H1 (cell line): ENCODE measurements around the gene NDUFB10. TPM values are rescaled to one million over a fixed set of nuclear protein-coding genes. Genes with fewer than 3 reads are reported as not detected.

Experiments
- ATF2 ChIP-seq: IDR thresholded peaks from 2 replicates; pipeline ENCODE4 v1.6.1; 2012; ENCODE audit warnings: low read length, inconsistent platforms
- BACH1 ChIP-seq: IDR thresholded peaks from 2 replicates; pipeline ENCODE4 v1.6.1; 2012; ENCODE audit warnings: low read length, improper control_type of control experiment
- CREB1 ChIP-seq: IDR thresholded peaks from 2 replicates; pipeline ENCODE4 v1.6.1; 2012; ENCODE audit warnings: inconsistent platforms
- HDAC6 ChIP-seq: IDR thresholded peaks from one replicate; pipeline ENCODE4 v1.7.1; 2012; ENCODE audit warnings: low read depth, mild to moderate bottlenecking, inconsistent platforms, low read length, moderate library complexity
- NANOG ChIP-seq: IDR thresholded peaks from 2 replicates; pipeline ENCODE4 v1.6.1; 2011; ENCODE audit warnings: low read length, low read depth, mild to moderate bottlenecking, inconsistent platforms; ENCODE audit not compliant: insufficient read depth, poor library complexity, severe bottlenecking
- RBBP5 ChIP-seq: IDR thresholded peaks from 2 replicates; pipeline ENCODE4 v1.7.1; 2012; ENCODE audit warnings: low read depth, mild to moderate bottlenecking, inconsistent platforms, low read length, moderate library complexity, borderline replicate concordance
- SIRT6 ChIP-seq: IDR thresholded peaks from one replicate; pipeline ENCODE4 v1.7.1; 2012; ENCODE audit warnings: low read length, inconsistent platforms
- polyA plus RNA-seq, 7 experiments: library from polyadenylated mRNA; depleted of rRNA in 3 of 7; stranded (reverse) in 5 of 7; unstranded in 2 of 7; fragments of >200 nt in 5 of 7; fragments of 200-250 nt in 2 of 7; gene quantifications; 1 replicate in 5 of 7; 2 replicates in 1 of 7; 4 replicates in 1 of 7; pipeline versions ENCODE4 v1.2.1 to v1.2.3, GENCODE V29; 2011 to 2013; ENCODE audit warnings: missing spikeins in 2 of 7, mixed read lengths in 2 of 7
- total RNA-seq: library from RNA; stranded (reverse); fragmentation: NEBNext Ultra II Directional; extraction: Animal tissue kit (Norgen Biotek cat#: 25700); gene quantifications from 2 replicates; pipeline ENCODE4 v1.2.1, GENCODE V29; 2021
- TF ChIP-seq, protein P1 (sequence below): fragments of 300-600 bp; sonication (generic); IDR thresholded peaks from 2 replicates; pipeline ENCODE4 v1.7.1; 2012; ENCODE audit warnings: low read length, moderate library complexity, mild to moderate bottlenecking, inconsistent platforms; ENCODE audit not compliant: insufficient replicate concordance

Gene NDUFB10
- total and polyA plus RNA-seq, 2 of the 8 experiments (the other 6 are each of a cell fraction or from before 2014, with no cell fraction given): 183 to 194 TPM

DNA sequence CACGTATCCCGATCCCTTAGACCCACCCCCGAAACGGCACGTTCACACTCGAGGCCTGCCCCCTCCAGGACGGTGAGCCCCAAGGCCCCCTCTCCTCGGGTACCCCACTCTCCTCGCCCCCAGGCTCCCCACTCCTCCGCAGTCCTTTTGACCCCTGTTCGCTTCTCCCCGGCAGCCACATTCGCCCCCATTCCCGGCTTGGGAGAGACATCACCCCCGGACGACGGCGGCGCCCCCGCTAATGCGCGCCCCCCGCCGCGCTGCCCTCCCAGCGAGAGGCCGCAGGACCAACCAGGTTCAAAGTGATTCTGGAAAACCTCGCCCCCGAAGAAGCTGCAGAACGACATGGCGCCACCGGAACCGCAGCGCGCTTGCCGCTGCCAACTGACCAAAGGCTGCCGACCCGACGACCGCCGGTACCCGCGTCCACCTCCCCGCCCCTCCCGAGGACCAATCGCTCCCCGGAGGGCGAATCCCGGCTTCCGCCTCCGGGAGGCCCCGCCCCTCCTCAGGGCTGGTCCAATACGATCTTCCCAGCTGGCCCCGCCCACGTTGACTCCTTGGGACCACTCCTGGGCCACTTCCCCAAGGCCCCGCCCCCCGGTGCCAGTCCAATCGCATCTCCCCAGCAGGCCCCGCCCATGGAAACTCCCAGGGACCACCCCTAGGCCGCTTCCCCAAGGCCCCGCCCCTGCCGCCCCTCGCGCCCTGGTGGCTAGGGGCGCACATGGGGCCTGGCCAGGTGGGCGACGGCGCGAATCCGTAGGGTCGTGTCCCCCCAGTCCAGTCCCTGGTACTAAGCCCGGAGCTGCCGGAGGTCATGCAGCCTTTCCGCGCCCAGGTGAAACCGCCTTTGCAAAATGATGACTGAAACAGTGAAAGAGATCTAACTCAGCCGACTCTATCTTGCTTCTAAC lies 16.3 kb upstream of the NDUFB10 start, which contains the start of gene MSRB1 (continued):
- TF ChIP-seq, protein P1, sequence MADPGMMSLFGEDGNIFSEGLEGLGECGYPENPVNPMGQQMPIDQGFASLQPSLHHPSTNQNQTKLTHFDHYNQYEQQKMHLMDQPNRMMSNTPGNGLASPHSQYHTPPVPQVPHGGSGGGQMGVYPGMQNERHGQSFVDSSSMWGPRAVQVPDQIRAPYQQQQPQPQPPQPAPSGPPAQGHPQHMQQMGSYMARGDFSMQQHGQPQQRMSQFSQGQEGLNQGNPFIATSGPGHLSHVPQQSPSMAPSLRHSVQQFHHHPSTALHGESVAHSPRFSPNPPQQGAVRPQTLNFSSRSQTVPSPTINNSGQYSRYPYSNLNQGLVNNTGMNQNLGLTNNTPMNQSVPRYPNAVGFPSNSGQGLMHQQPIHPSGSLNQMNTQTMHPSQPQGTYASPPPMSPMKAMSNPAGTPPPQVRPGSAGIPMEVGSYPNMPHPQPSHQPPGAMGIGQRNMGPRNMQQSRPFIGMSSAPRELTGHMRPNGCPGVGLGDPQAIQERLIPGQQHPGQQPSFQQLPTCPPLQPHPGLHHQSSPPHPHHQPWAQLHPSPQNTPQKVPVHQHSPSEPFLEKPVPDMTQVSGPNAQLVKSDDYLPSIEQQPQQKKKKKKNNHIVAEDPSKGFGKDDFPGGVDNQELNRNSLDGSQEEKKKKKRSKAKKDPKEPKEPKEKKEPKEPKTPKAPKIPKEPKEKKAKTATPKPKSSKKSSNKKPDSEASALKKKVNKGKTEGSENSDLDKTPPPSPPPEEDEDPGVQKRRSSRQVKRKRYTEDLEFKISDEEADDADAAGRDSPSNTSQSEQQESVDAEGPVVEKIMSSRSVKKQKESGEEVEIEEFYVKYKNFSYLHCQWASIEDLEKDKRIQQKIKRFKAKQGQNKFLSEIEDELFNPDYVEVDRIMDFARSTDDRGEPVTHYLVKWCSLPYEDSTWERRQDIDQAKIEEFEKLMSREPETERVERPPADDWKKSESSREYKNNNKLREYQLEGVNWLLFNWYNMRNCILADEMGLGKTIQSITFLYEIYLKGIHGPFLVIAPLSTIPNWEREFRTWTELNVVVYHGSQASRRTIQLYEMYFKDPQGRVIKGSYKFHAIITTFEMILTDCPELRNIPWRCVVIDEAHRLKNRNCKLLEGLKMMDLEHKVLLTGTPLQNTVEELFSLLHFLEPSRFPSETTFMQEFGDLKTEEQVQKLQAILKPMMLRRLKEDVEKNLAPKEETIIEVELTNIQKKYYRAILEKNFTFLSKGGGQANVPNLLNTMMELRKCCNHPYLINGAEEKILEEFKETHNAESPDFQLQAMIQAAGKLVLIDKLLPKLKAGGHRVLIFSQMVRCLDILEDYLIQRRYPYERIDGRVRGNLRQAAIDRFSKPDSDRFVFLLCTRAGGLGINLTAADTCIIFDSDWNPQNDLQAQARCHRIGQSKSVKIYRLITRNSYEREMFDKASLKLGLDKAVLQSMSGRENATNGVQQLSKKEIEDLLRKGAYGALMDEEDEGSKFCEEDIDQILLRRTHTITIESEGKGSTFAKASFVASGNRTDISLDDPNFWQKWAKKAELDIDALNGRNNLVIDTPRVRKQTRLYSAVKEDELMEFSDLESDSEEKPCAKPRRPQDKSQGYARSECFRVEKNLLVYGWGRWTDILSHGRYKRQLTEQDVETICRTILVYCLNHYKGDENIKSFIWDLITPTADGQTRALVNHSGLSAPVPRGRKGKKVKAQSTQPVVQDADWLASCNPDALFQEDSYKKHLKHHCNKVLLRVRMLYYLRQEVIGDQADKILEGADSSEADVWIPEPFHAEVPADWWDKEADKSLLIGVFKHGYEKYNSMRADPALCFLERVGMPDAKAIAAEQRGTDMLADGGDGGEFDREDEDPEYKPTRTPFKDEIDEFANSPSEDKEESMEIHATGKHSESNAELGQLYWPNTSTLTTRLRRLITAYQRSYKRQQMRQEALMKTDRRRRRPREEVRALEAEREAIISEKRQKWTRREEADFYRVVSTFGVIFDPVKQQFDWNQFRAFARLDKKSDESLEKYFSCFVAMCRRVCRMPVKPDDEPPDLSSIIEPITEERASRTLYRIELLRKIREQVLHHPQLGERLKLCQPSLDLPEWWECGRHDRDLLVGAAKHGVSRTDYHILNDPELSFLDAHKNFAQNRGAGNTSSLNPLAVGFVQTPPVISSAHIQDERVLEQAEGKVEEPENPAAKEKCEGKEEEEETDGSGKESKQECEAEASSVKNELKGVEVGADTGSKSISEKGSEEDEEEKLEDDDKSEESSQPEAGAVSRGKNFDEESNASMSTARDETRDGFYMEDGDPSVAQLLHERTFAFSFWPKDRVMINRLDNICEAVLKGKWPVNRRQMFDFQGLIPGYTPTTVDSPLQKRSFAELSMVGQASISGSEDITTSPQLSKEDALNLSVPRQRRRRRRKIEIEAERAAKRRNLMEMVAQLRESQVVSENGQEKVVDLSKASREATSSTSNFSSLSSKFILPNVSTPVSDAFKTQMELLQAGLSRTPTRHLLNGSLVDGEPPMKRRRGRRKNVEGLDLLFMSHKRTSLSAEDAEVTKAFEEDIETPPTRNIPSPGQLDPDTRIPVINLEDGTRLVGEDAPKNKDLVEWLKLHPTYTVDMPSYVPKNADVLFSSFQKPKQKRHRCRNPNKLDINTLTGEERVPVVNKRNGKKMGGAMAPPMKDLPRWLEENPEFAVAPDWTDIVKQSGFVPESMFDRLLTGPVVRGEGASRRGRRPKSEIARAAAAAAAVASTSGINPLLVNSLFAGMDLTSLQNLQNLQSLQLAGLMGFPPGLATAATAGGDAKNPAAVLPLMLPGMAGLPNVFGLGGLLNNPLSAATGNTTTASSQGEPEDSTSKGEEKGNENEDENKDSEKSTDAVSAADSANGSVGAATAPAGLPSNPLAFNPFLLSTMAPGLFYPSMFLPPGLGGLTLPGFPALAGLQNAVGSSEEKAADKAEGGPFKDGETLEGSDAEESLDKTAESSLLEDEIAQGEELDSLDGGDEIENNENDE: no peak
- TF ChIP-seq NANOG (no peak), CREB1 (no peak), SIRT6 (no peak), RBBP5 (no peak), ATF2 (no peak), HDAC6 (no peak), BACH1 (no peak)
